Hepatocyte (in vitro differentiated cells): Measurements from ENCODE around the gene FGF12.

Experiments
- EZH2 ChIP-seq: fragments of 200-600 bp; sonication (generic); IDR thresholded peaks from 2 replicates; pipeline ENCODE4 v1.6.1; 2016; ENCODE audit warnings: antibody characterized with exemption, mild to moderate bottlenecking, borderline replicate concordance
- EZH2phosphoT487 ChIP-seq: fragments of 200-600 bp; sonication (generic); IDR thresholded peaks from one replicate; pipeline ENCODE4 v1.6.1; 2018; ENCODE audit warnings: antibody characterized with exemption, mild to moderate bottlenecking, low read depth, moderate library complexity; ENCODE audit not compliant: unreplicated experiment, severe bottlenecking
- TF ChIP-seq, protein P1 (sequence below): fragments of 200-600 bp; sonication (generic); IDR thresholded peaks from 2 replicates; pipeline ENCODE4 v1.5.1; 2016; ENCODE audit warnings: antibody characterized with exemption, mild to moderate bottlenecking; ENCODE audit not compliant: poor library complexity

DNA sequence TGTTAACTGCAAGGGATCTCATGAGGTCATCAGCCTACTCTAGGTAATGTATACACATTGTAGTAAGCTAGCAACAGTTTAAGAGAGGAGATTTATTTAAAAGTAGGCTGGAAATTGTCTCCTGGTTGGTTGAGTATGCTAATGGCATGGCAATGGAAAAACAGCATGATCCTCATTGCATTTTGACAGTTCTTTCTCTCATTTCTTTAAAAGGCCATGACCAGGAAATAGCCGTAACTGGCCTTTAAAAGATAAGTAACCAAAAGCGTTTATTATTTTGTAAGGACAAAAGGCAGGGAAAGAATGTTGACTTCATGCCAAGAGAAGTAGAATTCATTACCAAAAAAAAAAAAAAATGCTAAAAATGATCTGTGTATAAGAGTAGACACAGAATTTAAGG lies 310.3 kb downstream of the FGF12 start:
- TF ChIP-seq EZH2 (no peak), EZH2phosphoT487 (no peak)
- TF ChIP-seq, protein P1, sequence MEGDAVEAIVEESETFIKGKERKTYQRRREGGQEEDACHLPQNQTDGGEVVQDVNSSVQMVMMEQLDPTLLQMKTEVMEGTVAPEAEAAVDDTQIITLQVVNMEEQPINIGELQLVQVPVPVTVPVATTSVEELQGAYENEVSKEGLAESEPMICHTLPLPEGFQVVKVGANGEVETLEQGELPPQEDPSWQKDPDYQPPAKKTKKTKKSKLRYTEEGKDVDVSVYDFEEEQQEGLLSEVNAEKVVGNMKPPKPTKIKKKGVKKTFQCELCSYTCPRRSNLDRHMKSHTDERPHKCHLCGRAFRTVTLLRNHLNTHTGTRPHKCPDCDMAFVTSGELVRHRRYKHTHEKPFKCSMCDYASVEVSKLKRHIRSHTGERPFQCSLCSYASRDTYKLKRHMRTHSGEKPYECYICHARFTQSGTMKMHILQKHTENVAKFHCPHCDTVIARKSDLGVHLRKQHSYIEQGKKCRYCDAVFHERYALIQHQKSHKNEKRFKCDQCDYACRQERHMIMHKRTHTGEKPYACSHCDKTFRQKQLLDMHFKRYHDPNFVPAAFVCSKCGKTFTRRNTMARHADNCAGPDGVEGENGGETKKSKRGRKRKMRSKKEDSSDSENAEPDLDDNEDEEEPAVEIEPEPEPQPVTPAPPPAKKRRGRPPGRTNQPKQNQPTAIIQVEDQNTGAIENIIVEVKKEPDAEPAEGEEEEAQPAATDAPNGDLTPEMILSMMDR: no peak
